GM12891 (cell line): ENCODE data around the gene GNB1.

ENCODE experiments used
- DNase-seq: peaks from one replicate; pipeline ENCODE4 v3.0.0; 2011; ENCODE audit warnings: low spot score; ENCODE audit not compliant: insufficient read length
- FAIRE-seq: peaks from 2 replicates; lab custom pipeline; 2011; peaks lifted over from hg19 to GRCh38; lab: Jason Lieb, UNC
- PAX5 ChIP-seq: IDR thresholded peaks from 2 replicates; pipeline ENCODE4 v1.6.1; 2011; ENCODE audit warnings: low read length, moderate library complexity, mild to moderate bottlenecking; ENCODE audit not compliant: insufficient read depth, severe bottlenecking
- POLR2A ChIP-seq: IDR thresholded peaks from 2 replicates; pipeline ENCODE4 v1.6.1; 2011; ENCODE audit warnings: low read depth, low read length, control low read depth
- POLR2AphosphoS5 ChIP-seq: IDR thresholded peaks from 2 replicates; pipeline ENCODE4 v1.6.1; 2011; ENCODE audit warnings: low read depth, low read length, control low read depth
- POU2F2 ChIP-seq: IDR thresholded peaks from 2 replicates; pipeline ENCODE4 v1.6.1; 2011; ENCODE audit warnings: low read depth, mild to moderate bottlenecking, control low read depth, low read length, moderate library complexity
- SPI1 ChIP-seq: IDR thresholded peaks from 2 replicates; pipeline ENCODE4 v1.6.1; 2011; ENCODE audit warnings: low read depth, low read length, control low read depth
- TAF1 ChIP-seq: IDR thresholded peaks from 2 replicates; pipeline ENCODE4 v1.6.1; 2011; ENCODE audit warnings: low read depth, low read length, control low read depth

GNB1 gene

DNA sequence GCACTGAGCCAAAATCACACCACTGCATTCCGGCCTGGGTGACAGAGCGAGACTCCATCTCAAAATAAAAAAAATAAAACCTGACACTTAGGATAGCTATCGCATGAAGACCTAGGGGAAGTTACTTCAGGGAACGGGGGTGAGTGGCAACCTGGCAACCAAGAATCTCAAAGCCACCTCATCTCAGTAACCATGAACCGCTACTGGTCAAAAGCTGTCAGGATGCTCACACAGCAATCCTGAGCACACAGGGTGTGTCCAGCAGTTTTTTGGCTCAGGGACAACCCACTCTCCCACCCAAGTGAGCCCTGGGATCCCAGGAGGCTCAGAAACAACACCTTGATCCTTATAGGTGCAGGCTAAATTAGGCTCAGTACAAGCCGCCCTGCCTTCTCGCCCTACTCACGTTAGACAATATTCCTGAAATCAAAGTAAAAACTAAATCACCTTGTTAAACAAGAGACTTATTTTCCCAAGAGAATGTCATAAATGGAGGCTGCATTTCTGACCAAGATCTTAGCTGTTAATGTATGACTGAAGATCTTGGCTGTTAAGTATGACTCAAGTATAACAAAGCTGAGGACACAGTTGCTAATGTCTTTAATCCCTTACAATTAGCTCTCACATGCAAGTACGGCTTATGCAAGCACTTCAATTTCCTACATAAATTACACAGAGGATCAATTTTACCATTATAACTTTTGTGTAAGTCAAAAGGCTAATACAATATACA, 64.4 kb downstream of the GNB1 start:
- FAIRE-seq: no peak
- TF ChIP-seq PAX5 (no peak), POU2F2 (no peak), TAF1 (no peak), SPI1 (no peak), POLR2A (no peak), POLR2AphosphoS5 (no peak)
- no peak for DNase-seq

DNA sequence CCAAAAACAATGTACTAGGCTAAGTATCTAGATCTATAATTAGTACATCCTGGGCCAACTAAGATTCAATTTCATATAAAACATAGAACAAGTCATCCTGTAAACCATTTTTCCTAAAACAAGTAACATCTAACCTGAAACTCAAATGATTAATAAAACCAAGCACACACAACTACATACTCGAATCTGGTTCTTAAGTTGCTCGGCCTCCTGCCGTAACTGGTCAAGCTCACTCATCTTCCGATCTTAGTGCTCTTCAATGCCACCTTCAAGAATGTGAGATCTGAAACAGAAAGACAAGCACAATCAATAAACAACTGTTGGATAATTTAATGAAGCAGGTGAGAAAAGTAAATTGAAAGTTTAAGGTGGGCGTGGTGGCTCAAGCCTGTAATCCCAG, 65.7 kb downstream of the GNB1 start:
- FAIRE-seq: peak; percentile 33
- no peak for DNase-seq
- TF ChIP-seq POU2F2 (no peak), TAF1 (no peak), POLR2AphosphoS5 (no peak), SPI1 (no peak), PAX5 (no peak), POLR2A (no peak)

GRCh38 chr1:1819762-1820161, 71.1 kb downstream of the GNB1 start:
- no peak for FAIRE-seq
- TF ChIP-seq PAX5 (no peak), TAF1 (no peak), SPI1 (no peak), POLR2AphosphoS5 (no peak), POU2F2 (no peak), POLR2A (no peak)

DNA sequence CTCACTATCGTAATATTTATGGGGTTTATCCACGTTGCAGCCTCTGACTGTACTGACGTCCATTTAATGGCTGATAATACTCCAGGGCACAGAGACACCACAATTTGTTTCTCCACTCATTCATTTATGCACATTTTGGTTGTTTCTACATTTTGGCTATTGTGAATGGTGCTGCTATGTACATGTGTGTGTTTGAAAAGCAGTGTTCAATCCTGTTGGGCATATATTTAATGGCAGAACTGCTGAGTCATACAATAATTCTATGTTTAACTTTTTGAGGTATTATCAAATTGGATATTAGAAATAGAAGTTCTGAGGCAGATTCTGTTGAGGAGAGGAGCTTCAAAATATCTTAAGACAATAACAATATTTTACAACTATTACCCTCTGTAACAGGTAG, 73.7 kb downstream of the GNB1 start:
- TF ChIP-seq SPI1 (no peak), POLR2A (no peak), POLR2AphosphoS5 (no peak), PAX5 (no peak), POU2F2 (no peak), TAF1 (no peak)
- DNase-seq: no peak
- FAIRE-seq: peak; percentile 20

More at GRCh38 chr1:1819762-1820161, 71.1 kb downstream of the GNB1 start:
- DNase-seq: no peak

DNA sequence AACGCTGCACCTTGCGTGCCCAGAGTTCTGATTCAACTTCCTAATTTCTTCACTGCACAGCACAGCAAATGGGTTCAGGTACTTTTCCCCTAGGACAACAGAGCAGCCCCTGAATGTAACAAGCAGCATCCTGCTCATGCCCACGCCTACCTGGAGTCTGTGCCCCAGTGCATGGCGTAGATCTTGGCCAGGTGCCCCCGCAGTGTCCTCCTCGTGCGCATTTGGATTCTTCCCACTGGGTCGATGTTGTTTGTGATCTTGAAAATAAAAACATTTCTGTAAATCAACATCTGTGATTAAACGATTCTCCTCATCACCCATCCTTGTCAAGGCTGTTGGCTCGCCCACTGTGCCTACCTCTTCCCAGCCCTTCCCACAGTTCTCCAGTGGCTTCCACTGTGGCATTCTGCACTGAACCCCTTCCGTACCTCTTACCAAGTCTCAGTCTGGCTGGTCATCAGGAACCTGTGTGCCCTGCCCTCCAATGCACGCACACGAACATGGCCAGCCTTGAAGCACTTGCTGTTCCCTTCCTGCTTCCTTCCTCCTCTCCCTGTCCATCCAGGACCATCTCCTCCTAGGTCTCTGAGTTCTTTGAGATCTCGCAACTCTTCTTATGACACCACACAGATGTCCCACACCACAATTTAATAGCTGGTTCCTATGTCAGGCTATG, 75.1 kb downstream of the GNB1 start:
- FAIRE-seq (peak; percentile 20), DNase-seq (no peak)
- TF ChIP-seq TAF1 (no peak), SPI1 (no peak), PAX5 (no peak), POLR2AphosphoS5 (no peak)

- FAIRE-seq: no peak
- no peak for DNase-seq
- no peak for TF ChIP-seq TAF1
- TF ChIP-seq POLR2A: no peak
- TF ChIP-seq PAX5: no peak
- TF ChIP-seq SPI1: no peak
- TF ChIP-seq POU2F2: no peak
- TF ChIP-seq POLR2AphosphoS5: no peak
Observed at GRCh38 chr1:1809489-1809888, 81.4 kb downstream of the GNB1 start.

GRCh38 chr1:1808206-1808605, 82.7 kb downstream of the GNB1 start:
- FAIRE-seq (no peak), DNase-seq (no peak)
- TF ChIP-seq POU2F2 (no peak), TAF1 (no peak), POLR2A (no peak)

GRCh38 chr1:1806890-1807289, 84.0 kb downstream of the GNB1 start:
- DNase-seq: no peak
- FAIRE-seq: no peak
- TF ChIP-seq POU2F2 (no peak), POLR2A (no peak), SPI1 (no peak), POLR2AphosphoS5 (no peak), TAF1 (no peak)

- FAIRE-seq (no peak), DNase-seq (no peak)
Observed at GRCh38 chr1:1804301-1804700, 86.6 kb downstream of the GNB1 start.

More at GRCh38 chr1:1804301-1804700, 86.6 kb downstream of the GNB1 start:
- TF ChIP-seq SPI1 (no peak), TAF1 (no peak), POLR2AphosphoS5 (no peak), PAX5 (no peak), POLR2A (no peak), POU2F2 (no peak)
